ENCODE measurements around the gene SIGLEC7. TPM values are rescaled to one million over a fixed set of nuclear protein-coding genes. Genes with fewer than 3 reads are reported as not detected.
"Not testable (repeated sequence)": the region's sequence is repeated elsewhere in the genome, so short reads cannot be mapped to it uniquely, and the experiment has no call there.

The SIGLEC7 gene
- polyA plus RNA-seq, 3 donors: 0.33 to 0.43 (median 0.36) TPM

- DNase-seq: no peak
Measured at GRCh38 chr19:51138549-51138979, 3.5 kb upstream of the SIGLEC7 start.

- no peak for DNase-seq
Measured at GRCh38 chr19:51139299-51140014, 2.6 kb upstream of the SIGLEC7 start.

GRCh38 chr19:51140441-51140840 is 1.7 kb upstream of the SIGLEC7 start:
- no peak for DNase-seq

- no peak for DNase-seq
Measured at GRCh38 chr19:51141181-51141580, 920 bp upstream of the SIGLEC7 start.

GRCh38 chr19:51142809-51143475 is 841 bp downstream of the SIGLEC7 start:
- DNase-seq: not testable (repeated sequence)

DNA sequence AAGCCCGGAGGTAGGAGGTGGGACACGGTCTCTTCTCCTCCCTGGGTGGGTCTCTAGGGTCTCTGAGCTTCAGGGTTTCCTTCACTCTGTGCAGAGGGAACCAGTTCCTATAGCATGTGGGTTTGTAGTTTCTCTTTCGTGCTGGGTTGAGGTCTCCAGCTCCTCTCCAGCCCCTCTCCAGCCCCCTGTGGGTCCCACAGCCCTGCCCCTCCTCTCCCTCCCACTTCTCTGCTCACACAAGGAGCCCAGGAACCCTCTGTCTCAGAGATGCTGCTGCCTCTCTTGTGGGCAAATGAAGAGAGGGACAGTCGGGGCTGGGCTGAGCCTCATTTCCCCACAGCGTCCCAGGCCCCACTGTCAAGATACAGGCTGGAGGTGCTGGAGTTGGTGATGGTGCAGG is 1.4 kb downstream of the SIGLEC7 start:
- no peak for DNase-seq

DNA sequence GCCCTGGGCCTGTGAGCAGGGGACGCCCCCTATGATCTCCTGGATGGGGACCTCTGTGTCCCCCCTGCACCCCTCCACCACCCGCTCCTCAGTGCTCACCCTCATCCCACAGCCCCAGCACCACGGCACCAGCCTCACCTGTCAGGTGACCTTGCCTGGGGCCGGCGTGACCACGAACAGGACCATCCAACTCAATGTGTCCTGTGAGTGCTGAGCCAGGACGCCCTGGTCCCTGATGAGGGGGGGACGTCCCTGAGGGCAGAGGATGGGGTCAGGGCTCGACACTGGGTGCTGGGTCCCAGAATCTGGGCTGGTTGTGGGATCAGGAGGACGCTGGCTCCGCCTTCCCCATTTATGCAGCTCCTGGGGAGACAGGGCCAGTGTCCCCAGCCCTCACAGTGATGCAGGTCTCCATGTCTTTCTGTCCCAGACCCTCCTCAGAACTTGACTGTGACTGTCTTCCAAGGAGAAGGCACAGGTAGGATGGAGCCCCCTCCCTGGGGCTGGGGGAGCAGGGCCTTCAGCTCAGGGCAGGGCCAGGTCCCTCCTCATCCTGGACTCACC is 2.5 kb downstream of the SIGLEC7 start:
- no peak for DNase-seq

GRCh38 chr19:51145916-51146493 is 3.9 kb downstream of the SIGLEC7 start:
- DNase-seq: no peak

GRCh38 chr19:51146751-51147150 is 4.7 kb downstream of the SIGLEC7 start:
- DNase-seq: no peak

GRCh38 chr19:51147663-51148062 is 5.6 kb downstream of the SIGLEC7 start:
- DNase-seq: no peak

DNA sequence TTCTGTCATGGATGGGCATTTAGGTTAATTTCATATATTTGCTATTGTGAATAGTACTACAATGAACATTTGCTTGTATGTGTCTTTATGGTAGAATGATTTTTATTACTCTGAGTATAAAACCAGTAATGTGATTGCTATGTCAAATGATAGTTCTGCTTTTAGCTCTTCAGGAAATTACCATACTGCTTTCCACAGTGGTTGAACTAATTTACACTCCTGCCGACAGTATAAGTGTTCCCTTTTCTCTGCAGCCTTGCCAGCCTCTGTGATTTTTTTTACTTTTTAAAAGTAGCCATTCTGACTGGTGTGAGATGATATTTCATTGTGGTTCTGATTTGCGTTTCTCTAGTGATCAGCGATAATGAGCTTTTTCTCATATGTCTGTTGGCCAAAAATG is 6.5 kb downstream of the SIGLEC7 start:
- DNase-seq: no peak

- no peak for DNase-seq
Measured at GRCh38 chr19:51150627-51151026, 8.5 kb downstream of the SIGLEC7 start.

DNA sequence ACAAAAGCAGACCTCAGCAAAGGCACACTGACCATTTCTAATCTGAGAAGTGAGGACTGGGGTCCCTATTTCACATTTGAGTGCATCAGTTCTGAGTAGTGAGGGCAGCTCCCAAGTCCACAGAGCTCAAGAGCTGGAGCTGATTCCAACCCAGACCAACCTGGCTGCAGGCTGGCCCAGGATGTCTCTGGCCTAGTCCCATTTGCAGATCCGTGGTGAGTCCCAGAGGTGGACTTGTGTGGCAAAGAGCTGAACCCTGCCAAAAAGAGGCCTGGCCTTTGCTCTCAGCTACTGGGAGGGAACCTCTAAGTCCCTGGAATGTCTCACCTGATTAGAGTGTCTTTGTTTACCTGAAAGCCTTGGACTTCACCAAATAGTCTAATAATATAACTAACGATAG is 14.6 kb downstream of the SIGLEC7 start:
- no peak for DNase-seq

GRCh38 chr19:51157265-51157664 is 15.2 kb downstream of the SIGLEC7 start:
- no peak for DNase-seq

- DNase-seq: no peak
Measured at GRCh38 chr19:51158474-51159129, 16.5 kb downstream of the SIGLEC7 start.

DNA sequence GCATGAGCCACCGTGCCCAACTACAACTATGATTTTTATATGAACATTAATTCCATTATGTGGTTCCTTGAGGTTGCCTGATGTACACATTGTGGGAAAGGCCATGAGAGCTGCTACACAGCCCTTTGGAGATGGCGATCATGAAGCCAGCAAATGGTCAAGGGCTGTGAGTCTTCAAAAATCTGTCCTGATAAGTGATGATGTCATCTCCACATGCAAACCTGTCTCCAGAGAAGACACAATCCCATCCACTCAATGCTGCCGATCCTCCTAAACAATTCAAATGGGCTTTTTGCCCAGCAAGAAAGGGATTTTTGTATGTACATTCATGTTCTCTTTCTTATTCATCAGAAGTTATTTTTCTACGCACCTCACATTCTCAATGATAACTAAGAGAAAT is 17.6 kb downstream of the SIGLEC7 start:
- no peak for DNase-seq

DNA sequence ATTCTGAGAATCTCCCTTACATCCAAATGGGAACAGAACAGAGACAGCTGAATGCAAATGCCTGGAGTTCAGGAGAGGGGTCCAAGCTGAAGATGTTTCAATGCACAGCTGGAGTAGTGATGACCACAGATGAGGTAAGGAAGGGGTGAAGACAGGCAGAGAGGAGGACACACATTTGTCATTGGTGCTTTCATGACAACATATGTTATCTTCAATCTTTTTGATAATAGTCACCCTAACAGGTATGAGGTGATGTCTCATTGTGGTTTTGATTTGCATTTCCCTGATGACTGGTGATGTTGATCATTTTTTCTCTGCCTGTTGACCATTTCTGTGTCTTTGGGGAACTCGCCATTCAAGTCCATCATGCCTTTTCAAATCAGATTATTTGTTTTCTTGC is 19.2 kb downstream of the SIGLEC7 start:
- DNase-seq: no peak

- DNase-seq: no peak
Measured at GRCh38 chr19:51161867-51162496, 19.9 kb downstream of the SIGLEC7 start.

GRCh38 chr19:51163257-51163656 is 21.2 kb downstream of the SIGLEC7 start:
- no peak for DNase-seq

- no peak for DNase-seq
Measured at GRCh38 chr19:51164215-51164614, 22.1 kb downstream of the SIGLEC7 start.

DNA sequence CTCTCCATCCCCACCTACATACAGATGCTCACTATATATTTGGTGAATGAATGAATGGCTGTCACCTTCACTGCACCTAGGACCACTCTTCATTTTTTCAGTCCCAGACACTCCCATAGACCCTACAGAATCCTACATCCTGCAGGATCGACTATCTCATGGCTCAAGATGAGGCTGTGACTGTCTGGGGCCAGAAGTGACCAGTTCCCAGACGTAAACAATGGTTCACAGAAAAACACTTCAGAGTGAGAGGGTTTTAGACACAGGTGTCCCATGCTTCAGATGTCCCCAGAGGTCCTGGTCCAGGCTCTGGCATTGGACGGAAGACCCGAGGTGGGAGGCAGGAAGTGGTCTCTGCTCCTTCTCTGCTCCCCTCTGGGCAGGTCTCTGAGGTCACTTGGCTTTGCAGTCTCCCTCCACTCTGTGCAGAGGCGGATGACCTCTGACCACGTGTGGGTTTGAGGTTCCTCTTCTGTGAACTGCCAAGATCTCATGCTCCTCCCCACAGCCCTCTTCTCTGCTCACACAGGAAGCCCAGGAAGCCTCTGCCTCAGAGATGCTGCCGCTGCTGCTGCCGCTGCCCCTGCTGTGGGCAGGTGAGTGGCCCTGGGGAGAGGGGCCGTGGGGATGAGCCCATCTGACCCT is 24.9 kb downstream of the SIGLEC7 start:
- DNase-seq: no peak
